HG02943 (cell line): ENCODE results near the gene SLC25A47.
A peak's percentile ranks its signal among the peaks of the same experiment; 100 is the strongest.
"Not testable (repeated sequence)": the region's sequence is repeated elsewhere in the genome, so short reads cannot be mapped to it uniquely, and the experiment has no call there.

Source experiments
- ATAC-seq: cut with Tn5 transposase; IDR thresholded peaks from one replicate; pipeline ENCODE4 v1.9.1; 2021; ENCODE audit warnings: mild to moderate bottlenecking, low read depth, moderate library complexity; ENCODE audit not compliant: unreplicated experiment

The SLC25A47 gene

GRCh38 chr14:100289916-100290606 lies 33.1 kb upstream of the SLC25A47 start:
- no peak for ATAC-seq

- ATAC-seq: no peak
These were observed 32.4 kb upstream of the SLC25A47 start for GRCh38 chr14:100290607-100291304.

- no peak for ATAC-seq
These were observed 31.6 kb upstream of the SLC25A47 start for GRCh38 chr14:100291305-100292075.

GRCh38 chr14:100292301-100292775 lies 30.8 kb upstream of the SLC25A47 start:
- ATAC-seq: no peak

GRCh38 chr14:100292776-100293461 lies 30.2 kb upstream of the SLC25A47 start:
- ATAC-seq: no peak

- no peak for ATAC-seq
These were observed 29.5 kb upstream of the SLC25A47 start for GRCh38 chr14:100293497-100294212.

GRCh38 chr14:100294213-100294962 lies 28.8 kb upstream of the SLC25A47 start:
- no peak for ATAC-seq

GRCh38 chr14:100294963-100295330 lies 28.2 kb upstream of the SLC25A47 start:
- no peak for ATAC-seq

GRCh38 chr14:100295376-100296105 lies 27.6 kb upstream of the SLC25A47 start:
- no peak for ATAC-seq

- ATAC-seq: no peak
These were observed 27.0 kb upstream of the SLC25A47 start for GRCh38 chr14:100296106-100296651.

- ATAC-seq: not testable (repeated sequence)
These were observed 26.4 kb upstream of the SLC25A47 start for GRCh38 chr14:100296729-100297128.

GRCh38 chr14:100297320-100298300 lies 25.5 kb upstream of the SLC25A47 start:
- peak; percentile 85 for ATAC-seq

GRCh38 chr14:100298551-100299237 lies 24.4 kb upstream of the SLC25A47 start:
- no peak for ATAC-seq

- ATAC-seq: no peak
These were observed 23.9 kb upstream of the SLC25A47 start for GRCh38 chr14:100299238-100299560.

- no peak for ATAC-seq
These were observed 20.5 kb upstream of the SLC25A47 start for GRCh38 chr14:100302616-100303015.

GRCh38 chr14:100303179-100303578 lies 20.0 kb upstream of the SLC25A47 start:
- ATAC-seq: no peak

- no peak for ATAC-seq
These were observed 19.2 kb upstream of the SLC25A47 start for GRCh38 chr14:100303925-100304324.
